ENCODE measurements around the gene FOXA1. TPM values are rescaled to one million over a fixed set of nuclear protein-coding genes. Genes with fewer than 3 reads are reported as not detected.
A peak's percentile ranks its signal among the peaks of the same experiment; 100 is the strongest.

The FOXA1 gene
- total RNA-seq, 1 experiment from 2014 or later = 212 TPM

DNA sequence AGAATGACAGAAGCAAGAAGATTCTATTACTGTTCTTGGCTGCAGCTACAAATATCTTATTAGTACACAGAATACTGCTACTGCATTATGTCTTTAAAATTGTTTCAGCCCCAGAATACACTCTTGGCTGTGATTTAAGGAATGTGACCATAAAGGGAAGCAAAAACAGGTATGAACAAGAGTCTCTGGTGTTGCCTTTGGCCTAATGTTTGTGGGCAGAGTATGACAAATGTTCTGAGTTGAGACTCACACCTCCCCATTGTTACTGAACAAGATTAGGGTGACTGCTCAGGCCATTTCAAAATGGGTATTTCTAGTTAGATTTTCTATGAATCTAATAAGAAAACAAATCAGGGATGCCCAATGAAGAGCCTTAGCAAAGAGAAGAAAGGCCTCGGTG, 28.9 kb upstream of the FOXA1 start:
- Histone ChIP-seq H3K9me3 (ENCODE audit: low read length) (no peaks in the 10 kb centered on the region), H3K27me3 (ENCODE audit: low read length) (no peaks in the 10 kb centered on the region), H3K9ac (ENCODE audit: low read length) (peak overlapping the region; percentile 67), H4K20me1 (ENCODE audit: low read length) (no peaks in the 10 kb centered on the region), H2AFZ (ENCODE audit: low read length) (no peak overlapping the region), H3K9me2 (replicated peaks; ENCODE audit: low read length) (no peaks in the 10 kb centered on the region), H3K4me2 (ENCODE audit: low read length) (peak overlapping the region; percentile 53), H3K4me1 (ENCODE audit: insufficient read depth, low read length) (peaks cover 29% of the 10 kb centered on the region), H3K79me2 (ENCODE audit: low read length) (no peaks in the 10 kb centered on the region), H3F3A (ENCODE audit: low read length, unreplicated experiment) (peaks cover 3% of the 10 kb centered on the region), H3K27ac (ENCODE audit: low read length) (peak overlapping the region; percentile 94), H3K36me3 (ENCODE audit: low read depth, low read length) (no peaks in the 10 kb centered on the region), H3K4me3 (ENCODE audit: low read length) (peak overlapping the region; percentile 14; the same call in 1 of the 2 replicates)
- POLR2A ChIA-PET (ENCODE audit: unreplicated experiment) = interaction anchor here (0.9 to 1.1 kb wide), 3 partner anchors 27 to 73 kb away, joined by 5 to 7 read pairs (median 6); partner anchors contain the start of genes FOXA1 and TTC6
- intact Hi-C loops (cut with micrococcal nuclease) = loop anchor here (5.0 kb wide), 1 partner anchor 73 kb away; no protein-coding TSS in a partner anchor
- TSS peak; percentile 21 for BruUV-seq (replicated peaks)
- TF ChIP-seq, protein P1, sequence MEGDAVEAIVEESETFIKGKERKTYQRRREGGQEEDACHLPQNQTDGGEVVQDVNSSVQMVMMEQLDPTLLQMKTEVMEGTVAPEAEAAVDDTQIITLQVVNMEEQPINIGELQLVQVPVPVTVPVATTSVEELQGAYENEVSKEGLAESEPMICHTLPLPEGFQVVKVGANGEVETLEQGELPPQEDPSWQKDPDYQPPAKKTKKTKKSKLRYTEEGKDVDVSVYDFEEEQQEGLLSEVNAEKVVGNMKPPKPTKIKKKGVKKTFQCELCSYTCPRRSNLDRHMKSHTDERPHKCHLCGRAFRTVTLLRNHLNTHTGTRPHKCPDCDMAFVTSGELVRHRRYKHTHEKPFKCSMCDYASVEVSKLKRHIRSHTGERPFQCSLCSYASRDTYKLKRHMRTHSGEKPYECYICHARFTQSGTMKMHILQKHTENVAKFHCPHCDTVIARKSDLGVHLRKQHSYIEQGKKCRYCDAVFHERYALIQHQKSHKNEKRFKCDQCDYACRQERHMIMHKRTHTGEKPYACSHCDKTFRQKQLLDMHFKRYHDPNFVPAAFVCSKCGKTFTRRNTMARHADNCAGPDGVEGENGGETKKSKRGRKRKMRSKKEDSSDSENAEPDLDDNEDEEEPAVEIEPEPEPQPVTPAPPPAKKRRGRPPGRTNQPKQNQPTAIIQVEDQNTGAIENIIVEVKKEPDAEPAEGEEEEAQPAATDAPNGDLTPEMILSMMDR (conservative IDR thresholded peaks at IDR 0.05; ENCODE audit: low read depth, low read length) = no peak
- TF ChIP-seq EZH2 (IDR thresholded peaks at IDR 0.05; ENCODE audit: low read length, unreplicated experiment) (no peak), EZH2phosphoT487 (IDR thresholded peaks at IDR 0.05; ENCODE audit: borderline replicate concordance, low read length) (no peak)
- DNase-seq (peak; percentile 86), ATAC-seq (peak; percentile 64)
- CTCF ChIA-PET = interaction anchor here (0.7 kb wide), 1 partner anchor 97 kb away, joined by 3 read pairs; no protein-coding TSS in a partner anchor

DNA sequence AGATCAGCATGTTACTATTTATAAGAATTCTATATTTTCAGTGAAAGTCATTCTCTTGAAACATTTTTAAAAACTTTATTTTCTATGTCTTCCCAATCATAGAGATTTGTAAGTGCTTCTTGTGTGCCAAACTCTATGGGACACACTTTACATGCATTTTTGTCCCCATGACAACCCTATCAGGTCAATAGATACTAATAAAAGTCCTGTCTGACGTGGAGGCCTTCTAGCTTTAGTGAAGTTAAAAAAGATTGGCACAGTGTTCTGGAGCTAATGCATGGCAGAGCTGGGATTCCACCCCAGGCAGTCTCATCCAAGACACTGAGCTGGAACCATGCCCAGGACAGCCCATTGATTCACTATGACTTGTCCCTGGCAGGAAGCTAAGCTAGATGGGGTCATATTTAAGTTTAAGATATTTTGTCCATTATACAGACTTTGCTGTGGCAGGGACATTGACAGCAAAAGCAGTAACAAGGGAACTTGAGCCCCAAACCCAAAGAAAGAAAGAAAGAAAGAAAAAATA, 28.4 kb upstream of the FOXA1 start:
- ATAC-seq = peak; percentile 94
- intact Hi-C loops (cut with micrococcal nuclease) = loop anchor here (5.0 kb wide), 1 partner anchor 74 kb away; no protein-coding TSS in a partner anchor
- Histone ChIP-seq H3K4me2 (ENCODE audit: low read length) (peak overlapping the region; percentile 53), H3K9ac (ENCODE audit: low read length) (peak overlapping the region; percentile 67), H3F3A (ENCODE audit: low read length, unreplicated experiment) (peaks cover 3% of the 10 kb centered on the region), H3K27ac (ENCODE audit: low read length) (peak overlapping the region; percentile 94), H3K36me3 (ENCODE audit: low read depth, low read length) (no peaks in the 10 kb centered on the region), H3K79me2 (ENCODE audit: low read length) (no peaks in the 10 kb centered on the region), H3K9me3 (ENCODE audit: low read length) (no peaks in the 10 kb centered on the region), H3K4me1 (ENCODE audit: insufficient read depth, low read length) (peaks cover 29% of the 10 kb centered on the region), H3K4me3 (ENCODE audit: low read length) (peak overlapping the region; percentile 14; the same call in 1 of the 2 replicates), H3K9me2 (replicated peaks; ENCODE audit: low read length) (no peaks in the 10 kb centered on the region), H2AFZ (ENCODE audit: low read length) (no peak overlapping the region), H3K27me3 (ENCODE audit: low read length) (no peaks in the 10 kb centered on the region), H4K20me1 (ENCODE audit: low read length) (no peaks in the 10 kb centered on the region)
- ChIA-PET CTCF (interaction anchor here (0.7 kb wide), 1 partner anchor 97 kb away, joined by 3 read pairs; no protein-coding TSS in a partner anchor), POLR2A (ENCODE audit: unreplicated experiment) (interaction anchor here (0.9 to 1.1 kb wide), 3 partner anchors 26 to 74 kb away, joined by 5 to 7 read pairs (median 6); partner anchors contain the start of genes FOXA1 and TTC6)
- BruUV-seq (replicated peaks) = no TSS peak
- DNase-seq = peak; percentile 99
- no peak for TF ChIP-seq EZH2phosphoT487 (IDR thresholded peaks at IDR 0.05; ENCODE audit: borderline replicate concordance, low read length)
- TF ChIP-seq, protein P1 (conservative IDR thresholded peaks at IDR 0.05; ENCODE audit: low read depth, low read length) = no peak
- no peak for TF ChIP-seq EZH2 (IDR thresholded peaks at IDR 0.05; ENCODE audit: low read length, unreplicated experiment)
